HepG2 (cell line): ENCODE measurements around the gene FAM53B. TPM values are rescaled to one million over a fixed set of nuclear protein-coding genes. Genes with fewer than 3 reads are reported as not detected.

Source experiments
- FLYWCH1 ChIP-seq: sonication (generic); formaldehyde crosslinking; IDR thresholded peaks from 2 replicates; pipeline ENCODE4 v1.8.1; 2023; ENCODE audit warnings: mild to moderate bottlenecking, missing genetic modification reagents
- HES4 ChIP-seq: sonication (generic); formaldehyde crosslinking; IDR thresholded peaks from 2 replicates; pipeline ENCODE4 v1.9.0; 2021; ENCODE audit warnings: mild to moderate bottlenecking, missing genetic modification reagents, borderline replicate concordance
- ISX ChIP-seq: sonication (generic); formaldehyde crosslinking; conservative IDR thresholded peaks from 2 replicates; pipeline ENCODE4 v1.5.0; 2020; ENCODE audit warnings: missing genetic modification reagents
- RNF2 ChIP-seq: fragments of 450-650 bp; conservative IDR thresholded peaks from 2 replicates; pipeline ENCODE4 v1.6.1; 2016; ENCODE audit warnings: low read depth
- ZMYM4 ChIP-seq: sonication (generic); formaldehyde crosslinking; IDR thresholded peaks from 2 replicates; pipeline ENCODE4 v1.8.1; 2023; ENCODE audit warnings: mild to moderate bottlenecking, missing genetic modification reagents
- ZNF124 ChIP-seq: sonication (generic); formaldehyde crosslinking; IDR thresholded peaks from 2 replicates; pipeline ENCODE4 v1.4.0; 2020; ENCODE audit warnings: missing genetic modification reagents
- ZNF180 ChIP-seq: sonication (generic); formaldehyde crosslinking; IDR thresholded peaks from 2 replicates; pipeline ENCODE4 v1.4.0; 2020; ENCODE audit warnings: low read depth, missing genetic modification reagents, borderline replicate concordance
- ZNF235 ChIP-seq: sonication (generic); formaldehyde crosslinking; IDR thresholded peaks from 2 replicates; pipeline ENCODE4 v1.8.1; 2023; ENCODE audit warnings: mild to moderate bottlenecking, missing genetic modification reagents, borderline replicate concordance
- ZNF790 ChIP-seq: sonication (generic); formaldehyde crosslinking; IDR thresholded peaks from 2 replicates; pipeline ENCODE4 v1.8.0; 2022; ENCODE audit warnings: missing genetic modification reagents, mild to moderate bottlenecking, borderline replicate concordance
- polyA plus RNA-seq, 8 experiments: library from polyadenylated mRNA; depleted of rRNA in 3 of 8; stranded (reverse) in 7 of 8; unstranded in 1 of 8; fragments of >200 nt; fragmentation: Illumina TruSeq in 4 of 8; extraction: Trizol in 4 of 8; gene quantifications; 2 replicates each; pipeline versions ENCODE4 v1.2.1 to v1.2.3, GENCODE V29; 2011 to 2016; ENCODE audit warnings: low read depth in 4 of 8, missing spikeins in 1 of 8, mixed read lengths in 1 of 8; ENCODE audit not compliant: insufficient read depth in 1 of 8
- total RNA-seq, 5 experiments: library from RNA; depleted of rRNA; stranded (reverse); fragments of >200 nt; fragmentation: Illumina TruSeq; extraction: Trizol; gene quantifications; 2 replicates each; pipeline ENCODE4 v1.2.3, GENCODE V29; 2016; ENCODE audit warnings: low read depth in 1 of 5
- TF ChIP-seq, protein P1 (sequence below): sonication (generic); formaldehyde crosslinking; IDR thresholded peaks from 2 replicates; pipeline ENCODE4 v1.5.1; 2020; ENCODE audit warnings: mild to moderate bottlenecking, missing genetic modification reagents, borderline replicate concordance
- TF ChIP-seq, protein P2 (sequence below): sonication (generic); formaldehyde crosslinking; IDR thresholded peaks from 2 replicates; pipeline ENCODE4 v1.5.0; 2020; ENCODE audit warnings: missing genetic modification reagents, mild to moderate bottlenecking, borderline replicate concordance
- TF ChIP-seq, protein P3 (sequence below): IDR thresholded peaks from 2 replicates; pipeline ENCODE4 v1.6.1; 2016; ENCODE audit warnings: low read depth, control low read depth
- TF ChIP-seq, protein P4 (sequence below): sonication (generic); formaldehyde crosslinking; conservative IDR thresholded peaks from 2 replicates; pipeline ENCODE4 v1.4.0; 2020; ENCODE audit warnings: mild to moderate bottlenecking, missing genetic modification reagents, moderate library complexity
- TF ChIP-seq, protein P5 (sequence below): IDR thresholded peaks from 2 replicates; pipeline ENCODE4 v1.6.1; 2016; ENCODE audit warnings: mild to moderate bottlenecking, missing biosample characterization, missing genetic modification reagents
- TF ChIP-seq, protein P6 (sequence below): sonication (generic); formaldehyde crosslinking; IDR thresholded peaks from 2 replicates; pipeline ENCODE4 v1.4.0; 2020; ENCODE audit warnings: missing genetic modification reagents, mild to moderate bottlenecking, borderline replicate concordance

The FAM53B gene
- total and polyA plus RNA-seq, 2 of the 13 experiments (the other 11 are each of a cell fraction or from before 2014, with no cell fraction given) = 6.4 to 19.3 TPM

DNA sequence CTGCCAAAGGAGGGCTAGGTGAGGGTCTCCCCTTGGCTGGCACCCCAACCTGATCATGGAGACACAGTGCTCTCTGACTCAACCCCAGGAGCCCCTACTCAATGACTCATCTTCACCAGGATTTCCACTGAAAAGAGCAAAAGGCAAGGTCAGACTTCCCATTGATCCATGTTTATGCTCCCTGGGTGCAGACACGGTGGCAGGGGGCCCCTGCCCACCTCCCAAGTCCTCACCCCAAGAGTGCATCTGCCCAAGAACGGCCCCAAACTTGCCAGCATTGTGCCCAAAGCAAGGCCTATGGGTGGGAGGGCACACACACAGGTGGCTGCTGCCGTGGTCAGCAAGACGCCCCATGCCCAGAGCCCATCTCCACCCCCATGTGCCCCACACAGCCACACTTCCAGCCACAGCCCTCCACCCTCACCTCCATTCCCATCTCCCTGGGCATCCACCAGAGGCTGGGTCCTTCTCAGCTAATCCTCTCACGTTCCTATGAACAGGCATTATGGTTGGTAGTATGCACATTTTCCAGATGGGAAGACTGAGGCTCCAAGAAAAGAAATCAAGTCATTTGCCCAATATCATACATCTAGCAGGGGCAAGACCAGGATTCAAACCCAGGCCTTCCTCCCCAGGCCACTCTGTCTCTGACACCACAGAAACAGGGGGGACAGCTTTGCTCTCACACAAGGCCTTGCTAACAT lies 31.3 kb downstream of the FAM53B start (continued):
- TF ChIP-seq, protein P1, sequence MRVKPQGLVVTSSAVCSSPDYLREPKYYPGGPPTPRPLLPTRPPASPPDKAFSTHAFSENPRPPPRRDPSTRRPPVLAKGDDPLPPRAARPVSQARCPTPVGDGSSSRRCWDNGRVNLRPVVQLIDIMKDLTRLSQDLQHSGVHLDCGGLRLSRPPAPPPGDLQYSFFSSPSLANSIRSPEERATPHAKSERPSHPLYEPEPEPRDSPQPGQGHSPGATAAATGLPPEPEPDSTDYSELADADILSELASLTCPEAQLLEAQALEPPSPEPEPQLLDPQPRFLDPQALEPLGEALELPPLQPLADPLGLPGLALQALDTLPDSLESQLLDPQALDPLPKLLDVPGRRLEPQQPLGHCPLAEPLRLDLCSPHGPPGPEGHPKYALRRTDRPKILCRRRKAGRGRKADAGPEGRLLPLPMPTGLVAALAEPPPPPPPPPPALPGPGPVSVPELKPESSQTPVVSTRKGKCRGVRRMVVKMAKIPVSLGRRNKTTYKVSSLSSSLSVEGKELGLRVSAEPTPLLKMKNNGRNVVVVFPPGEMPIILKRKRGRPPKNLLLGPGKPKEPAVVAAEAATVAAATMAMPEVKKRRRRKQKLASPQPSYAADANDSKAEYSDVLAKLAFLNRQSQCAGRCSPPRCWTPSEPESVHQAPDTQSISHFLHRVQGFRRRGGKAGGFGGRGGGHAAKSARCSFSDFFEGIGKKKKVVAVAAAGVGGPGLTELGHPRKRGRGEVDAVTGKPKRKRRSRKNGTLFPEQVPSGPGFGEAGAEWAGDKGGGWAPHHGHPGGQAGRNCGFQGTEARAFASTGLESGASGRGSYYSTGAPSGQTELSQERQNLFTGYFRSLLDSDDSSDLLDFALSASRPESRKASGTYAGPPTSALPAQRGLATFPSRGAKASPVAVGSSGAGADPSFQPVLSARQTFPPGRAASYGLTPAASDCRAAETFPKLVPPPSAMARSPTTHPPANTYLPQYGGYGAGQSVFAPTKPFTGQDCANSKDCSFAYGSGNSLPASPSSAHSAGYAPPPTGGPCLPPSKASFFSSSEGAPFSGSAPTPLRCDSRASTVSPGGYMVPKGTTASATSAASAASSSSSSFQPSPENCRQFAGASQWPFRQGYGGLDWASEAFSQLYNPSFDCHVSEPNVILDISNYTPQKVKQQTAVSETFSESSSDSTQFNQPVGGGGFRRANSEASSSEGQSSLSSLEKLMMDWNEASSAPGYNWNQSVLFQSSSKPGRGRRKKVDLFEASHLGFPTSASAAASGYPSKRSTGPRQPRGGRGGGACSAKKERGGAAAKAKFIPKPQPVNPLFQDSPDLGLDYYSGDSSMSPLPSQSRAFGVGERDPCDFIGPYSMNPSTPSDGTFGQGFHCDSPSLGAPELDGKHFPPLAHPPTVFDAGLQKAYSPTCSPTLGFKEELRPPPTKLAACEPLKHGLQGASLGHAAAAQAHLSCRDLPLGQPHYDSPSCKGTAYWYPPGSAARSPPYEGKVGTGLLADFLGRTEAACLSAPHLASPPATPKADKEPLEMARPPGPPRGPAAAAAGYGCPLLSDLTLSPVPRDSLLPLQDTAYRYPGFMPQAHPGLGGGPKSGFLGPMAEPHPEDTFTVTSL (CRISPR knock-in tag) = no peak
- no peak for TF ChIP-seq ZNF790 (CRISPR knock-in tag)
- TF ChIP-seq ZNF124 = no peak
- TF ChIP-seq ZNF180 (CRISPR knock-in tag) = no peak
- TF ChIP-seq, protein P2, sequence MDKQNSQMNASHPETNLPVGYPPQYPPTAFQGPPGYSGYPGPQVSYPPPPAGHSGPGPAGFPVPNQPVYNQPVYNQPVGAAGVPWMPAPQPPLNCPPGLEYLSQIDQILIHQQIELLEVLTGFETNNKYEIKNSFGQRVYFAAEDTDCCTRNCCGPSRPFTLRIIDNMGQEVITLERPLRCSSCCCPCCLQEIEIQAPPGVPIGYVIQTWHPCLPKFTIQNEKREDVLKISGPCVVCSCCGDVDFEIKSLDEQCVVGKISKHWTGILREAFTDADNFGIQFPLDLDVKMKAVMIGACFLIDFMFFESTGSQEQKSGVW (CRISPR knock-in tag) = no peak
- TF ChIP-seq, protein P3, sequence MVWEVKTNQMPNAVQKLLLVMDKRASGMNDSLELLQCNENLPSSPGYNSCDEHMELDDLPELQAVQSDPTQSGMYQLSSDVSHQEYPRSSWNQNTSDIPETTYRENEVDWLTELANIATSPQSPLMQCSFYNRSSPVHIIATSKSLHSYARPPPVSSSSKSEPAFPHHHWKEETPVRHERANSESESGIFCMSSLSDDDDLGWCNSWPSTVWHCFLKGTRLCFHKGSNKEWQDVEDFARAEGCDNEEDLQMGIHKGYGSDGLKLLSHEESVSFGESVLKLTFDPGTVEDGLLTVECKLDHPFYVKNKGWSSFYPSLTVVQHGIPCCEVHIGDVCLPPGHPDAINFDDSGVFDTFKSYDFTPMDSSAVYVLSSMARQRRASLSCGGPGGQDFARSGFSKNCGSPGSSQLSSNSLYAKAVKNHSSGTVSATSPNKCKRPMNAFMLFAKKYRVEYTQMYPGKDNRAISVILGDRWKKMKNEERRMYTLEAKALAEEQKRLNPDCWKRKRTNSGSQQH (CRISPR knock-in tag) = no peak
- TF ChIP-seq, protein P4, sequence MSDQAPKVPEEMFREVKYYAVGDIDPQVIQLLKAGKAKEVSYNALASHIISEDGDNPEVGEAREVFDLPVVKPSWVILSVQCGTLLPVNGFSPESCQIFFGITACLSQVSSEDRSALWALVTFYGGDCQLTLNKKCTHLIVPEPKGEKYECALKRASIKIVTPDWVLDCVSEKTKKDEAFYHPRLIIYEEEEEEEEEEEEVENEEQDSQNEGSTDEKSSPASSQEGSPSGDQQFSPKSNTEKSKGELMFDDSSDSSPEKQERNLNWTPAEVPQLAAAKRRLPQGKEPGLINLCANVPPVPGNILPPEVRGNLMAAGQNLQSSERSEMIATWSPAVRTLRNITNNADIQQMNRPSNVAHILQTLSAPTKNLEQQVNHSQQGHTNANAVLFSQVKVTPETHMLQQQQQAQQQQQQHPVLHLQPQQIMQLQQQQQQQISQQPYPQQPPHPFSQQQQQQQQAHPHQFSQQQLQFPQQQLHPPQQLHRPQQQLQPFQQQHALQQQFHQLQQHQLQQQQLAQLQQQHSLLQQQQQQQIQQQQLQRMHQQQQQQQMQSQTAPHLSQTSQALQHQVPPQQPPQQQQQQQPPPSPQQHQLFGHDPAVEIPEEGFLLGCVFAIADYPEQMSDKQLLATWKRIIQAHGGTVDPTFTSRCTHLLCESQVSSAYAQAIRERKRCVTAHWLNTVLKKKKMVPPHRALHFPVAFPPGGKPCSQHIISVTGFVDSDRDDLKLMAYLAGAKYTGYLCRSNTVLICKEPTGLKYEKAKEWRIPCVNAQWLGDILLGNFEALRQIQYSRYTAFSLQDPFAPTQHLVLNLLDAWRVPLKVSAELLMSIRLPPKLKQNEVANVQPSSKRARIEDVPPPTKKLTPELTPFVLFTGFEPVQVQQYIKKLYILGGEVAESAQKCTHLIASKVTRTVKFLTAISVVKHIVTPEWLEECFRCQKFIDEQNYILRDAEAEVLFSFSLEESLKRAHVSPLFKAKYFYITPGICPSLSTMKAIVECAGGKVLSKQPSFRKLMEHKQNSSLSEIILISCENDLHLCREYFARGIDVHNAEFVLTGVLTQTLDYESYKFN (CRISPR knock-in tag) = peak; percentile 78; the same call in 1 of the 2 replicates
- TF ChIP-seq FLYWCH1 (CRISPR knock-in tag) = no peak
- TF ChIP-seq, protein P5, sequence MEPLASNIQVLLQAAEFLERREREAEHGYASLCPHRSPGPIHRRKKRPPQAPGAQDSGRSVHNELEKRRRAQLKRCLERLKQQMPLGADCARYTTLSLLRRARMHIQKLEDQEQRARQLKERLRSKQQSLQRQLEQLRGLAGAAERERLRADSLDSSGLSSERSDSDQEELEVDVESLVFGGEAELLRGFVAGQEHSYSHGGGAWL (CRISPR knock-in tag) = no peak
- no peak for TF ChIP-seq HES4
- no peak for TF ChIP-seq ISX (CRISPR knock-in tag)
- TF ChIP-seq ZMYM4 (CRISPR knock-in tag) = no peak
- no peak for TF ChIP-seq ZNF235
- TF ChIP-seq, protein P6, sequence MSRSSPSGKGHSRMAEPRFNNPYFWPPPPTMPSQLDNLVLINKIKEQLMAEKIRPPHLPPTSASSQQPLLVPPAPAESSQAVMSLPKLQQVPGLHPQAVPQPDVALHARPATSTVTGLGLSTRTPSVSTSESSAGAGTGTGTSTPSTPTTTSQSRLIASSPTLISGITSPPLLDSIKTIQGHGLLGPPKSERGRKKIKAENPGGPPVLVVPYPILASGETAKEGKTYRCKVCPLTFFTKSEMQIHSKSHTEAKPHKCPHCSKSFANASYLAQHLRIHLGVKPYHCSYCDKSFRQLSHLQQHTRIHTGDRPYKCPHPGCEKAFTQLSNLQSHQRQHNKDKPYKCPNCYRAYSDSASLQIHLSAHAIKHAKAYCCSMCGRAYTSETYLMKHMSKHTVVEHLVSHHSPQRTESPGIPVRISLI = no peak
- TF ChIP-seq RNF2 = no peak
